Tongue (tissue), 2 donors: ENCODE results near the gene TYW1B. TPM values are rescaled to one million over a fixed set of nuclear protein-coding genes. Genes with fewer than 3 reads are reported as not detected.
"Not testable (repeated sequence)": the region's sequence is repeated elsewhere in the genome, so short reads cannot be mapped to it uniquely, and the experiment has no call there.

Experiments used
- DNase-seq: peaks from one replicate; pipeline ENCODE4 v3.0.0-alpha.2; 2015
- total RNA-seq: library from RNA; depleted of rRNA; stranded (reverse); fragments of >200 nt; gene quantifications from one replicate; pipeline ENCODE4 v1.2.3, GENCODE V29; 2014

The TYW1B gene
- total RNA-seq, 1 donor from 2014 or later, result 6.2 TPM

- DNase-seq, result not testable (repeated sequence)
Measured at GRCh38 chr7:72810437-72810836, 17.6 kb downstream of the TYW1B start.

DNA sequence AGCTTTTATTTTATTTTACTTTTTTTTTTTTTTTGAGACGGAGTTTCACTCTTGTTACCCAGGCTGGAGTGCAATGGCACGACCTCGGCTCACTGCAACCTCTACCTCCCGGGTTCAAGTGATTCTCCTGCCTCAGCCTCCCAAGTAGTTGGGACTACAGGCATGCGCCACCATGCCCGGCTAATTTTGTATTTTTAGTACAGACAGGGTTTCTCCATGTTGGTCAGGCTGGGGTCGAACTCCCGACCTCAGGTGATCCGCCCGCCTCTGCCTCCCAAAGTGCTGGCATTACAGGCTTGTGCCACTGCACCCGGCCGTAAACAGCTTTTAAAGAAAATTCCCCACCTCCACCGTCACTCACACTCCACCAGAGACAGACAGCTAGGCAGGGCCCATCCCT, 19.5 kb downstream of the TYW1B start:
- DNase-seq, result not testable (repeated sequence)

- DNase-seq, result not testable (repeated sequence)
Measured at GRCh38 chr7:72806851-72807250, 21.1 kb downstream of the TYW1B start.

- no peak for DNase-seq
Measured at GRCh38 chr7:72805526-72806494, 22.2 kb downstream of the TYW1B start.

DNA sequence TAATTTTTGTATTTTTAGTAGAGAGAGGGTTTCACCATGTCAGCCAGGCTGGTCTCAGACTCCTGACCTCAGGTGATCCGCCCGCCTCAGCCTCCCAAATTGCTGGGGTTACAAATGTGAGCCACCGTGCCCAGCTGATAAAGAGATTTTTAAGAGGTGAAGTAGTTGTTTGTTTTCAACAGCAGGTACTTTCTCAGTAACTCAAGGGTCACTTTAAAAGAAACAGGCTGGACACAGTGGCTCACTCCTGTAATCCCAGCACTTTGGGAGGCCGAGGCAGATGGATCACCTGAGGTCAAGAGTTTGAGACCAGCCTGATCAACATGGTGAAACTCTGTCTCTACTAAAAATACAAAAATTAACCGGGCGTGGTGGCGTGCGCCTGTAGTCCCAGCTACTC, 24.2 kb downstream of the TYW1B start:
- not testable (repeated sequence) for DNase-seq

DNA sequence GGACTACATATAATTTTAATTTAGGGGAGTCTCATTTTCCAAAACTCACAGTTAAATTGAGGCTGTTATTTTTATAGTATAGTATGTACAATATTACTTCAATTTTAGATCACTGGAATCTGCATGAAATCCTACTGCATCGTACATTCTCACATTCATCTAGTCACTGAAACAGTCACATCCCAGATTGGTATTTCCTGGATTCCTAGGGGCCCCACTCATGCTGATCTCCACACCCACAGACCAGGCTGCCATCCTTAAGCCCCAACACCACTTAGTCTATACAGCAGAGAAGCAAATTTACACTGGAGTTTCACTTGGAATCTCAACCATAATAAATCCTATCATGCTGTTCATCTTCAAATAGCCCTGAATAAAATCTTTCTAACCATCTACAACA, 26.4 kb downstream of the TYW1B start:
- DNase-seq, result not testable (repeated sequence)

DNA sequence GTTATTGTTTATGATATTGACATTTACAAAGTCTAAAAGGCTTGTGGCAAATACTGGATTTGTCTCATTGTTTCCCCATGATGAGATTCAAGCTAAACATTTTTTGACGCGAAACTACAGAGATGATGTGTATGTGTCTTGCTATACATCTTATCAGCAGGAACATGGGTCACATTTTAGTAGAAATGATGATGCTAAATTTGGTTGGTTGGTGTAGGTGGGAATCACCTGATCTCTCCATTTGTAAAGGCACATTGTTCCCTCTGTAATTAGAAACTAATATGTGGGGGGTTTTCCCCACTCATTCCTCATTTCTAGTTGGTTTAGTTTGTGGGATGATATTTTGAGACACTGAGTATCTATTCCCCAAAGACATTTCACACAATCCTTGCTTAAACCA, 32.6 kb downstream of the TYW1B start:
- not testable (repeated sequence) for DNase-seq

DNA sequence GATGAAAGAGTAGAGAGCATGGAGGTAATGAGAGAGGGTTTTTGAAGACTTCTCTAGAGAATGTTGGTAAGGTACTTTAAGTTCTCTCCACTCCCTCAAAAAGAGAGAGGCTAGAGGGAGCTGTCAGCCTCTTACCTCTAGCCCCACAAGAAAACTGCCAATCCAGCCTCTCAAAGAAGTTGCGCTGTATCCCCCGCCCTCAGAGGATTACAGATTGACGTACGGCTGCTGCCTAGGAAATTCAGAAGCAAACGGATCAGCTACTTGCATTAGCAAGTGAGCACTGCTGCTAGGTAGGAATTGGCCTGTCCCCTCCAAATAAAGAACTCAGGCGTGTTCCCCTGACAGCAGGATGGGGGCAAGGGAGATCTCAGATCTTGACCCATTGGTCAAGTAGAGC, 34.2 kb downstream of the TYW1B start:
- DNase-seq, result no peak

DNA sequence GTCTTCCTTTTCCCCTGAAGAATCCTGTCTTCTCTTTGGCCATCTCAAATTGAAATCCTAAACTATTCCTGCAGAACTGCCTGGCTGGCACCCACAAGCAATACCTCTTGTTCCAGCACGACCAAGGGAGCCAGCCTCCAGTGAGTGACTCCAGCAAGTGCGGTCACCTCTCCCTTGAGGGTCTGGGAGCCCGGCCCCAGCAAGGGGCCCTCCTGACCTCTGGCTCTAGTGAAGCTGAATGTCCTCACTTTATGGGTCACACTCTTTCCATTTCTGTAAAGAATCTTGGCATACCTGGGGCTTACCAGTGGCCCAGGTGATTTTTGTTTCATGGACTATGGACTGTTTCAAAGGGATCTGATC, 37.3 kb downstream of the TYW1B start:
- peak; percentile 28 for DNase-seq

GRCh38 chr7:72790048-72790697, 37.8 kb downstream of the TYW1B start:
- peak; percentile 80 for DNase-seq

DNA sequence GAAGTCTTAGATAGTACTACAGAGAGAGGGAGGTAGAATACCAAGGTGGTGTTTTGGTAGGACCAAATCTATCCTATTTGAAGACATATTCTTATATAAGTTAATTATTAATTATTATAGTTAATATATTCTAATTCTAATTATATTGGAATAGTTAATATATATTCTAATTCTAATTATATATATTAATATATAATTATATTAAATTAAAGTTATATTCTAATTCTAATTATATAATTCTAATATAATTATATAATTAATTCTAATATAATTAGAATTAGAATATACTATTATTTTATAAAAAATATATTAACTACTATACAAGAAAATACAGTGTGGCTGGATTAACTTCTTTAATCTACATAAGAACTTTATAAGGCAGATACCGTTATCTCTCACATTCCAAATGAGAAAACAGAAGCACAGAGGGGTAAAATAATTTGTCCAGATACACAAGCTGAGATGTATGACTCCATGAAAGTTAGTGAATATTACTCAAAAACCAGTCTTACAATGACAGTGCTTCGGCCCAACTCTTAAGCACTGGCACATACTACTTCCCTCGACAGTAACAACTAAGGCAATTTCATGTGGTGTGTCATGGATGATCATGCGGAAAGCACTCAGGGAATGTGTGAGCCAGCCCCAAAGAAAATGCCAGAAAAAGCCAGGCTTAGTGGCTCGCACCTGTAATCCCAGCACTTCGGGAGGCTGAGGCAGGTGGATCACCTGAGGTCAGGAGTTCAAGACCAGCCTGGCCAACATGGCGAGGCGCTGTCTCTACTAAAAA, 42.6 kb downstream of the TYW1B start:
- no peak for DNase-seq

GRCh38 chr7:72783601-72784370, 44.2 kb downstream of the TYW1B start:
- peak; percentile 84 for DNase-seq

DNA sequence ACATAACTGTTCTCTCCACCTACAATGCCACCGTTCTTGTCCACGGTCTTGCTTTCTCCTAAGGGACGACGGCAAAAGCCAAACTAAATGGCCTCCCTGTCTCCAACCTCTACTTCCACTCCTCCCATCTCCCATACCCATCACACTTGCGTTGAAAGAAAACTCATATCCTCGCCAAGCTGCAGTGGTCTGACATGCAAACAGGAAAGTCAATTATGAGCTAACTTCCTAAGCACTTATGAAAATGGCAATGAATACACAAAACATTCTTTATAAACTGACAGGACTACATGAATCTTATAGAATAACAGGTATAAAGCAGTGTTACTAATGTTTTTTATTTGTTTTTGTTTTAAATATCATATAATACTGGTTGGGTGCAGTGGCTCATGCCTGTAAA, 46.4 kb downstream of the TYW1B start:
- DNase-seq, result peak; percentile 14

DNA sequence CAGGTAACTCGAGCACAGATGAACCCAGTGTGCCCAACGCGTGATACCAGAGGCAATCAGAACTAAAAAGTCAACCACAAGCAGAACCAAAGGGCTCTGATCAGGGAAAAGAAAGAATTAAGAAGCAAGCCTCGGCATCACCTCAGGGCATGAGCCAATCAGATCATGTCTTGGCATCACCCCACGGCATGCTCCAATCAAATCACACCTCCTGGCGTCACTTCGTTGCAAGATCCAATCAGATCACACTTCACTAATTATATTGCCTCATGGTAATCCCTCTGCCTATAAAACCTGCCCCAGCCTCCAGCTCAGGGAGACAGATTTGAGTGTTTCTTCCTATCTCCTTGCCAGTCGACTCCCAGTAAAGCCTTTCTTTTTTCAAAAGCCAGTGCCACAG, 46.8 kb downstream of the TYW1B start:
- DNase-seq, result peak; percentile 10

DNA sequence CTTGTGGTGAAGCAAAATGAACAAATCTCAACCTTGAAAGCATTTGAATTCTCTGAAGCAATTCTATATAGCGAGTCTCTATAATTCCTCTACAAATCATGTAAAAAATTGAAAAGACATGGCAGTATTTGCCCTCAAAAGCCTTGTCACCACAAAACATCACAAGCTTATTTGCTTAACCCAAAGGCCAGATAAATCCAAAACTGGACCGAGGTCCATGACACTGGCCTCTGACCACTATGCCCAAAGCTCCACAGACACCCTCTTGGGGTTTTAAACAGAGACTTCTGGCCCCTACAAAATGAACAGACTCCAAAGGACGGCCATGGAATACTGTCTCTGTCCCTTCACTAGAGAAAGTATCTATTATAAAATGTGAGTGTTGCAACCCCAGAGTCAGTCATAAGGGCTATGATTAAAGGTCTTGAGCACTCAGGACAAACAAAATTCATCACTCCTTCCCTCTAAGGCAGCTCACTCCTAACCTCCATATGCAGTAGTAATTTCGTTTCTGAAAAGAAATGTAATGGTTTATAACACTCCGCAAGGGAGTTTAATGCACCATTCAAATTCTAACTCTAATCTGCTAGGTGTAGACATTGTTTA, 47.6 kb downstream of the TYW1B start:
- DNase-seq, result not testable (repeated sequence)

- not testable (repeated sequence) for DNase-seq
Measured at GRCh38 chr7:72777167-72777566, 50.8 kb downstream of the TYW1B start.

DNA sequence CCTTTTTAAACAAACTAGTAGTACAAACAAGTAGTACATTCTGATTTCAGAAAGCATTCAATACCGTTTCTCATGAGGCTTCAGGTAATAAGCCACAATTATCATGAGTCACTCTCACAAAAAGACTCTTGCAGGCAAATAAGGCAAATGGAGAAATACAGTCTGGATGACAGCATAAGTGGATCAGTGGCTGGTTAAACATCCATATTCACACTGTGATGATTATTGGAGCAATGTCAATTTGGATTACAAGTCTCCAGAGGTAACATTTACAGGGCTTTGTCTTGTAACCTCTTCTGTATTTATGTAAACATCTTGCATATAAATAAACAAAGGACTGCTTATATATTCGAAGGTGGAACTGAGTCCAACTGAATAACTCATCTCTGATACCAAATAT, 55.4 kb downstream of the TYW1B start:
- not testable (repeated sequence) for DNase-seq

DNA sequence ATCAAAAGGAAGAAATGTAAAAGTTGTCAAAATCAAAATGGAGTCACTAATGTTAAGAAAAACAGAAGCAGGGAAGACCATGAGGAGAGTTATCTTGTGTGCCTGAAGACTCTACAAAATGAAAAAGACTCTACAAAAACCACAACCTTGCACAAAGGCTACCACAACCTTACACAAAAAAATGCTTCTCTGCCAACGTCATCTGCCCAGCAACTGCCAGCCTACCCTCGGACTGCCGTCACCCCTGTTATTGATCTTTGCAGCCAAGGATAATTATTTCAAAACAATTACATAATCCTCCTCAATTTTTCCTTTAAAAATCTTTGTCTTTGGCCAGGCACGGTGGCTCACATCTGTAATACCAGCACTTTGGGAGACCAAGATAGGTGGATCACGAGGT, 61.0 kb downstream of the TYW1B start:
- DNase-seq, result not testable (repeated sequence)

- no peak for DNase-seq
Measured at GRCh38 chr7:72760602-72761001, 67.4 kb downstream of the TYW1B start.

DNA sequence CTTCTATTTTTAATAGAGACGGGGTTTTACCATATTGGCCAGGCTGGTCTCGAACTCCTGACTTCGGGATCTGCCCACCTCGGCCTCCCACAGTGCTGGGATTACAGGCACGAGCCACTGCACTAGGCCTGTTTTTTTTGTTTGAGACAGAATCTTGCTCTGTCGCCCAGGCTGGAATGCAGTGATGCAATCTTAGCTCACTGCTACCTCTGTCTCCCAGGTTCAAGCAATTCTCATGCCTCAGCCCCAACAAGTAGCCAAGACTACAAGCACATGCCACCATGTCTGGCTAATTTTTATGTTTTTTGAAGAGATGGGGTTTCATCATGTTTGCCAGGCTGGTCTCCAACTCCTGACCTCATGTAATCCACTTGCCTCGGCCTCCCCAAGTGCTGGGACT, 73.7 kb downstream of the TYW1B start:
- no peak for DNase-seq

DNA sequence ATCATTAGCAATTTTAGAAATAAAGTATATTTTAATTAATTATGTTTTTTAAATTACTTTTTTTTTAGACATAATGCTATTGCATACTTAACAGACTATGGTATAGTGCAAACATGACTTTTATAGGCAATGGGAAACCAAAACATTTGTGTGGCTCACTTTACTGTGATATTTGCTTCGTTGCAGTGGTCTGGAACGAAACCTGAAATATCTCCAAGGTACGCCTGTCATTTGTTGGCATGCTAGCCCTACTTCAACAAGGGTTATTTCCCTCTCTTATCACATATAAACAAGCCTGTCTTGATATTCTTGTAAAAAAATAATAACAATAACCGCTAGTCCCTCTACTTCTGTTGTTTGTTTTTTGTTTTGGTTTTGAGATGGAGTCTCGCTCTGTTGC, 74.2 kb downstream of the TYW1B start:
- DNase-seq, result no peak
